Stimulated activated CD4-positive, alpha-beta T cell treated with anti-CD3 and anti-CD28 coated beads, TNF-alpha, amount 100 ng/mL, for 4 hours (primary cell): ENCODE data around the gene SYT15.
"Not testable (repeated sequence)": the region's sequence is repeated elsewhere in the genome, so short reads cannot be mapped to it uniquely, and the experiment has no call there.

Experiments used
- DNase-seq, 3 experiments: peaks; one replicate each; pipeline ENCODE4 v3.0.0-alpha.2; 2020; ENCODE audit warnings: low read depth in 3 of 3

Gene SYT15

DNA sequence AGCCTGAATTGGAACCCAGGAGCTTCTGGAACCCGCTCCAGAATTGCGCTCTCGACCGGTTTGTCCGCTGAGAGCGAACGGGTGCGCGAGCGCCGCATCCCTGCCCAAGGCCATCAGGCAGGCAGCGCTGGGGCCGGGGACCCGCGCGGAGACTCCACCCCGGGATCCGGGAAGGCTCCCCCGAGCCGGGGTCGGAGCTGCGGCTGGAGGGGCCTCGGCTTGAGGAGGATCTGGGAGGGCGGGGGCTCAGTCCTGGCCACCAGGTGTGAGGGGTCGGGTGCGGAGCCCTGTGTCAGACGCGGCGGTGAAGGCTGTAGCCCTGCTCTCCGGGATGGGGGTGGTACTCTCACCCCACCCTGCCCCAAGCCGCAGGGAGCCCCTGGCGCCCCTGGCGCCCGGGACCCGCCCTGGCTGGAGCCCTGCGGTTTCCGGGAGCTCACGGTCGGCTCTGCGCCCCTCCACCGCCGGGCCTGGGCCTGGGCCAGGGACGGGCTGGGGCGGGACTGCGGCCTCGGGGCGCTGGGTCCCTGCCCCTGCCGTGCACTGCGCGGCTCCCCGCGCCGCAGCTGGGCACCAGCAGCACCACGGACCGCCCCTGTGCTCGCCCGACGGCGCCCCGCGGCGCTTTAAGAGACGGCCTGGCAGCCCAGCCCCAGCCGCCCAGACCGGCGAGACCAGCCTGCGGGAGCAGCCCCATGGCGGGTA lies at the start of gene SYT15:
TSS of gene SYT15 (plus strand) at position 655 of the 705 bp plus-strand sequence. CDS start at position 696, 41 bp downstream.
- not testable (repeated sequence) for DNase-seq

DNA sequence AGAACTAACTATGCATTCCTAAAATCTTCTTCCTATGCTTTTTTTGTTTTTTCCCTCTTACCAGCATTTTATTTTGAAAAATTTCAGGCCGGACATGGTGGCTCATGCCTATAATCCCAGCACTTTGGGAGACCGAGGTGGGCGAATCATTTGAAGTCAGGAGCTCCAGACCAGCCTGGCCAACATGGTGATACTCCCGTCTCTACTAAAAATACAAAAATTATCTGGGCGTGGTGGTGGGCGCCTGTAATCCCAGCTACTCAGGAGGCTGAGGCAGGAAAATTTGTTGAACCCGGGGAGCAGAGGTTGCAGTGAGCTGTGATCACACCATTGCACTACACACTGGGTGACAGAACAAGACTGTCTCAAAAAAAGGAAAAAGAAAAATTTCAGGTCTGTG lies 49.2 kb upstream of the SYT15 start:
- not testable (repeated sequence) for DNase-seq

DNA sequence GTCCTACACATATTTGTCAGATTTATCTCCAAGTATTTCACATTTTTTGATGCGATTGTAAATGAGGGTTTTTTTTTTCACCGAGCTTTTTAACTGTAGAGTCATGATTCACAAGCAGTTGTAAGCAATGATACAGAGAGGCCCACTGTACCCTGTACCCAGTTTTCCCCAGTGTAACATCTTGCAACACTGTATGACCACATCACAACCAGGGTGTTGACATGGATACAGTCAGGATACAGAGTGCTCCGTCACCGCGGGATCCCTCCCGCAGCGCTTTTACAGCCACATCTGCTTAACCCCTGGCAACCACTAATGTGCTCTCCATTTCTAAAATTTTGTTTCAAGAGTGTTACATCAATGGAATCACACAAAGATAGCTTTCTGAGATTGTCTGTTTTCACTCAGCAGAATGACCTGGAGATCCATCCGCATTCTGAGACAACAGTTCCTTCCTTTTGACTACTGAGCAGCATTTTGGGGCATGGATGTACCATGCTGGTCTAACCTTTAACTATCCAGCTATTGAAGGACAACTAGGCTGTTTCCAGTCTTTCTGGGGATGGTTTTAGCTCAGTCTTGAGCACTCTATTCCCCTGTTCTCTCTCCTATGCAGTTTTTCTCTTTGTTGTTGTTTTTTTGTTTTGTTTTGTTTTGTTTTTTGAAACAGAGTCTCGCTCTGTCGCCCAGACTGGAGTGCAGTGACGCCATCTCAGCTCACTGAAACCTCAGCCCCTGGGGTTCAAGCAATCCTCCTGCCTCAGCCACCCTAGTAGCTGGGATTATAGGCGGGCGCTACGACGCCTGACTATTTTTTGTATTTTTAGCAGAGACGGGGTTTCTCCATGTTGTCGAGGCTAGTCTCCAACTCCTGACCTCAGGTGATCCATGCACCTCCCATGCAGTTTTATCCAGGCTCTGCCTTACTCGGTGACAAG lies 48.4 kb upstream of the SYT15 start:
- no peak for DNase-seq

DNA sequence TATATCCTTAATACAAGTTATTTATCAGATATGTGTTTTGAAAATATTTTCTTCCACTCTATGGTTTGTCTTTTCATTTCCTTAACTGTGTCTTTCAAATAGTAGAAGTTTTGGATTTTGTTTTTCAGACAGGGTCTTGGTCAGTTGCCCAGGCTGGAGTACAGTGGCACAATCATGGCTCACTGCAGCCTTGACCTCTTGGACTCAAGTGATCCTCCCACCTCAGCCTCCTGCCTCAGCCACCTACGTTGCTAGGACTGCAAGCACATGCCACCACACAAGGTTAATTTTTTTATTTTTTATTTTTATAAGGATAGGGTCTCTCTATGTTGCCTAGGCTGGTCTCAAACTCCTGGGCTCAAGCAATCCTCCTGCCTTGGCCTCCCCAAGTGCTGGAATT lies 46.7 kb upstream of the SYT15 start:
- not testable (repeated sequence) for DNase-seq

DNA sequence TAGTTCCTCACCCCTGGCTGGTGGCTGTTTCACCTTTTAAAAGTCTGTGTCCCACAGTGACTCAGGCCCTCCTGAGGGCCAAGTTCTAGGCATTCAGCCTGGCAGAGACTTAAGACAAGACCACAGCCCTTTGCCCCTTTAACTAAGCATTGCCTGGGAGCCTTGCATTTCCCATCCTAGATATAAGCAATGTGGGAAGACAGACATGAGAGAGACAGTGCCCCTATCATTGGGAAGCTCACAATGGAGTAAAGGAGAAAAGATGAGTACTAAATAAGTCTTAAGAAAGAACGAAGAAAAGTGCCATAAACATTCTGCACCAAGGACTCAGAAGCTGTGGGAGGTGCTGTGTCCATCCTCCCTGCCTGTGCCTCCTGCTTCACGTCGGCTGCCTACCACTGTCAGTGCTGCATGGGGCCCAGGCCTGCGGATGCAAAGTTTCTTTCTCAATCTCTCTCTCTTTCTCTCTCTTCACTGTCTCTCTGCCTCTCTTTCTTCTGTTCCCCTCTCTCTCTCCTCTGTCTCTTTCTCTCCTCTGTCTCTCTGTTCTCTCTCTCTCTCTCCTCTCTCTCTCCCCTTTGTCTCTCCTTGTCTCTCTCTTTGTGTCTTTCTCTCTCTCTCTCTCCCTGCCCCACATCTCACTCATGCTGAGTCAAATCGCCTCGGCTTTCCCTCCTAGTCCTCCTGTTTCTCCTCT lies 44.0 kb upstream of the SYT15 start:
- DNase-seq = no peak

DNA sequence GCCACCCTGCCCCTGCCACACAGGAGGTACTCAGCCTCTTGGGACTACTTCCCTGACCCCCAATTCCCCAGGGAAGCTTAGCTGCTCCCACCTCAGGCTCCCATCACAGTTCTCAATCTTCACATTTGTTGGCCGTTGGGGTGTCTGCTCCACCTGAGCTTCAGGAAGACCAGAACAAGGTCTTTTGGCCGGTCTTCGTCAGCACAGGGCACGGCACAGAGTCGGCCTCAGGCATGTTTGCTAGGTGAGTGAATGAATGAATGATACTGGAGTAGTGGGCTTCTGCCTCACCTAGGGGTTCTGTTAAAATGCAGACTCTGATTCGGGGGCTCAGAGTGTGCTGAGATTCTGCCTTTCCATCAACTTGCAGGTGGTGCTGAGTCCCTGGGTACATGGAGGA lies 42.8 kb upstream of the SYT15 start:
- no peak for DNase-seq

DNA sequence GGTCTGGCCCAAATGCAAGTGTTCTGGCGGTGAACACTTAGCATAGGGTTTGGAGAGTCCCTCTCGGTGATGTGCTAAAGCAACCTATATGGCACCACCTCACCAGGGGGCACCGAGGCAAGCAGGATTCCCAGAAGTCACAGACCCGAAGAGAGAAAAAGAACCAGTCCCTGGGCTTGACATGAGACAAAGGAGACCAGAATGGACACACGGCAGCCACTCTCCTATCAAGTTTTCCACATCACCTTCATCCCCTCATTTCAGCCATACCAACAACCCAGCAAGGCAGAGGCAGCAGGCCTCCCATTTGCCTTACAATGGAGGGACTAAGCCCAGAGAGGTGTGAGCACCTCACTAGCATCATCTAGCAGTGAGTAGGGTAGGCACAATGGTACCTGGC lies 42.1 kb upstream of the SYT15 start:
- no peak for DNase-seq

DNA sequence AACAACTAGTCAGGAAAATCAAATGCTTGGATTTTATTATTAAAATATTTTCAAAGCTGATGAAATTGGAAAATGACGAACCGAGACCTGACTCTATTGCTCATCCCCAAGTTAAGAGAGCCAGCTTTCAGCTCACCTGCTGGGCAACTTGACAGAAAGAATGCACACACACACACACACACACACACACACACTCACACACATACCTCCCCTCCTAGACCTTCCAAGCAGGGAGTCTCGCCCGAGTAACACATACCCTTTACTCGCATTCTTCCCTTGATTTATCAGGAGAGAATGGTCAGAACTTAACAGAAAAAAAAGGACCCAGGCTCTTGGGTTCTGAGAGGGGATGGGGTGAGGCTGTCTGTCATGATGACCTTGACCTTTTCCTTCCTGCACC lies 41.6 kb upstream of the SYT15 start:
- DNase-seq = no peak

DNA sequence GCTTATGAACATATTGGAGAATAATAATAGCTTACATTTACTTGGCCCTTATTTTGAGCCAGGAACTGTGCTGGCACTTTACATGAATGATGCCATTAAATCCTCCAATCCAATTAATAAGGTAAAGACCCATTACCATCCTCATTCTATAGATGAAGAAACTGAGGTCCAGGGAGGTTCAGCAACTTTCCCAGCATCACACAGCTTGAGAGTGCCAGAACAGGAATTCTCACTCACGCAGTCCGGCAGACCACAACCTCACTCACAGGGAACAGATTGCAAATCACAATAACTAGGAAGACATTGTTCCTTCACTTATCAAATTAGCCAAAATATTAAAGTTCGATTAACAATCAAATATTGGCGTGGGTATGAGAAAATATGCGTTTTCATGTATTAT lies 40.8 kb upstream of the SYT15 start:
- no peak for DNase-seq

DNA sequence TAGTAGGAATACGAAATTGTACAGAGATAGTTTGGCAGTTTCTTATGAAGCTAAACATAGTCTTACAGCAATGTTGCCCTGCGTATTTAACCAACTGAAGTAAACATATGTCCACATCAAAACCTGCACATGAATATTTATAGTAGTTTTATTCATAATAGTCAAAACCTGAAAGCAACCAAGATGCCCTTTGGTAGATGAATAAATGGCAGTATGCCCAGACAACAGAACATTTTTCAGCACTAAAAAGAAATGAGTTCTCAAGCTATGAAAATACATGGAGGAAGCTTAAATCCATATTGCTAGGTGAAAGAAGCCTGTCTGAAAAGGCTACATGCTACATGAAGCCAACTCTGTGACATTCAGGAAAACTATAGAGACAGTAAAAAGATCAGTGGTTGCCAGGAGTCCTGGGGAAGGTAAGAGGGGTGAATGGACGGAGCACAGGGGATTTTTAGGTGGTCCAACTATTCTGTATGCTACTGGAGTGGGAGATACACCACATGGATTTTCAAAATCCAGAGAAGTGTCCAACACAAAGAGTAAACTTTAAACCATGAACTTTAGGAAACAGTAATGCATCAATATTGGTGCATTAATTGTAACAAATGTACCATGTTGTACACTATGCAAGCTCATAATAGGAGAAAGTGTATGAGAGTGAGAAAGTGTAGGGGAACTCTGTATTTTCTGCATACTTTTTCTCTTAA lies 40.1 kb upstream of the SYT15 start:
- no peak for DNase-seq

DNA sequence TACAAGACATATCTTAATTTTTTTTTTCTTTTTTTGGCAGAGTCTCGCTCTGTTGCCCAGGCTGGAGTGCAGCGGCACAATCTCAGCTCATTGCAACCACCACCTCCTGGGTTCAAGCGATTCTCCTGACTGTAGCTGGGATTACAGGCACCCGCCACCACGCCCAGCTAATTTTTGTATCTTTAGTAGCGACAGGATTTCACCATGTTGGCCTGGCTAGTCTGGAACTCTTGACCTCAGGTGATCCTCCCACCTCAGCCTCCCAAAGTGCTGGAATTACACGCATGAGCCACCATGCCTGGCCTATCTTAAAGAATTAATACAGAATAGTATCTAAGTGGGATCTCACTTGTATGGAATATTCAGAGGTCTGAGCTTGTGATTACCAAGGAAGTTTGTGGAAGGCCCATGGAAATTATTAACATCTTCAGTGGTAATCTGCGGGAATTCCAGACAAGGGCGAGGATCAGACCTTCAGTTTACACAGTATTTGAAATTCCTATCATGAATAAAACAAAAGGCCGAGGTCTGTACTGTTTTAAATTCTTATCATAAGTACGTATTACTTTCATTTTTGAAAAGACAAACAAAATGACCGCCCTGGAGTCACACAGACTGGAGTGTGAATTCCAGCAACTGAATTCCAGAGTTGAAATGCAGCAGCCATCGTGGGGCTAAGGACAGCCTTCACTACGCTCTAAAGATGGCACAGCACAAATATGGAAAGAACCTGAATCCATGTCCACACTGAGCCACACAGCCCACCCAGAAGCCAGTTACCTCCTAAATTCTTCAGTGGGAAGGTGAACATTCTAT lies 39.1 kb upstream of the SYT15 start:
- no peak for DNase-seq

DNA sequence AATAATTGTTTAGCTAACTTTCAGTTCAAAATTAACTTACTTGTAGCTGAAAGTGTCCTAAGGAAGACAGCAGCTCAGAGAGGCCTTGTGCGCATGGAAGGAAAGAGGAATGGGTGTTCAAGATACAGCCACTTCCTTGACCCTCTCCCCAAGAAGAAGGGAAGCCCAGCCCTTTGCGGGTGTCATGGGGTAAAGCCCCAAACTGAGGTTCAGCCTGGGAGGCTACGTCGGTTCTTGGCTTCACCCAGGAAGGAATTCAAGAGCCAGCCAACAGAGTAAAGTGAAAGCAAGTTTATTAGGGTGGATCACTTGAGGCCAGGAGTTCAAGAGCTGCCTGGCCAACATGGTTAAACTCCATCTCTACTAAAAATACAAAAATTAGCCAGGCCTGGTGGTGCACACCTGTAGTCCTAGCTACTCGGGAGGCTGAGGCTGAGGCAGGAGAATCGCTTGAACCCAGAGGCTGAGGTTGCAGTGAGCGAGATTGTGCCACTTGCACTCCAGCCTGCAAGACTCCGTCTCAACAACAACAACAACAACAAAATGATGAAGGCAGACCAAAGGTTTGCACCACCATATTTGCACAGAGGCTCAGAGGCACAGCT lies 38.4 kb upstream of the SYT15 start:
- DNase-seq = no peak

DNA sequence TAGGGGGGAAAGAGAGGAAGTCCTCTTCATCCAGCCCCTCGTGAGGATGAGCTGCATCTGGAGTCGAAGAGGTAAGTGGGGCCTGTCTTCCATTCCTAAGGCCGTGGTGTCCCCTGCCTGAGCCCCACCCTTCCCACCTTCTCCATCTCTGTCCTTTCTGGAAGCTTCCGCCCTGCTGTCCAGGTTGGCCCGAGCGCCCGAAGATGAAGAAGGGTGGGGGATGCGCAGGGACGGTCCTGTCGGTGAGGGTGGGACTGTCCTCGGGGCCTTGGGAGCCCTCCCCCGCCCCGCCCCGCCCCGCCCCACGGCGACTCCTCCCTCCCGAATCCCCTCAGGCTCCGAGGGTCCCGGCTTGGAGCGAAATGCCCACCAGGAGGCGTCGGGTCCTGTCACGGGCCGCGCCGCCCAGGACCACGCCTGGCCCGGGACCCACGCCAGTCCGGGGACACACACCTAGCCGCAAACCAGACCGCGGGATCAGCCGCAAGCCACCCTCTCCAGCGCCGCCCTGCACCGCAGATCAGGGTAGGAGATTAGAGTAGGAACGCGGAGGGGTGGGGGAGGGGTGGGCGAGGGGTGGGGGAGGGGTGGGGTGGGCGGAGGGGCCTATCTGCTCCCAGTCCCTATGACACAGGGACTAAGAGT lies 37.8 kb upstream of the SYT15 start:
- no peak for DNase-seq

DNA sequence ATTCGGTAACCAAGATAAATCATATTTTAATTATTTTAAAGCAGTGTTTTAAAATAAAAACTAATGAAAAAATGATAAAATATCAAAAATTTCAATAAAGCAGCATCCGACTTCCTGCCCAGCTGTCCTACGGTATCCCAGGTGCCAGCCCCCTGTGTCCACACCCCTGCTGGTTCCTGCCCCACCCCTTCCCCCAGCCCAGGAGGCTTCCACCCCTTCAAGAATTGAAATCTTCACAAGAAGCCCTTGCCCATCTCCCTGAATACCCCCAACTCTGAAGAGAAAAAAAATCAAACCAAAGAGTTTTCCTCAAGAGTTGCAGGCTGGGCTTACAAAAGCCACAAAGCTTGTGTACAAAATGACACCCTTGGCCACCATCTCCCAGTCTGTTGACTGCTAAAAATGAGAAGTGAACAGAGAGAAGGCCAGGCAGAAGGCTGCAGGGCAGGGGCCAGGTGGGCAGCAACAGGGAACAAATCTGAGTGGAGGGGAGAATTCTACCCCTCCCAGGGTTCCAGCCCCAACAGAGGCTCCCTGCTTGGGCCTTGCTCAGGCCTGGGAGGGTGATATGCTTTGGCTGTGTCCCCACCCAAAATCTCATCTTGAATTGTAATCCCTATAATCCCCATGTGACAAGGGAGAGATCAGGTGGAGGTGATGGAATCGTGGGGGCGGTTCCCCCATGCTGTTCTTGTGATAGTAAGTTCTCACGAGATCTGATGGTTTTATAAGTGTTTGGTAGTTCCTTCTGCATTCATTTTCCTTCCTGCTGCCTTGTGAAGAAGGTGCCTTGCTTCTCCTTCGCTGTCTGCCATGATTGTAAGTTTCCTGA lies 37.0 kb upstream of the SYT15 start:
- DNase-seq = no peak

DNA sequence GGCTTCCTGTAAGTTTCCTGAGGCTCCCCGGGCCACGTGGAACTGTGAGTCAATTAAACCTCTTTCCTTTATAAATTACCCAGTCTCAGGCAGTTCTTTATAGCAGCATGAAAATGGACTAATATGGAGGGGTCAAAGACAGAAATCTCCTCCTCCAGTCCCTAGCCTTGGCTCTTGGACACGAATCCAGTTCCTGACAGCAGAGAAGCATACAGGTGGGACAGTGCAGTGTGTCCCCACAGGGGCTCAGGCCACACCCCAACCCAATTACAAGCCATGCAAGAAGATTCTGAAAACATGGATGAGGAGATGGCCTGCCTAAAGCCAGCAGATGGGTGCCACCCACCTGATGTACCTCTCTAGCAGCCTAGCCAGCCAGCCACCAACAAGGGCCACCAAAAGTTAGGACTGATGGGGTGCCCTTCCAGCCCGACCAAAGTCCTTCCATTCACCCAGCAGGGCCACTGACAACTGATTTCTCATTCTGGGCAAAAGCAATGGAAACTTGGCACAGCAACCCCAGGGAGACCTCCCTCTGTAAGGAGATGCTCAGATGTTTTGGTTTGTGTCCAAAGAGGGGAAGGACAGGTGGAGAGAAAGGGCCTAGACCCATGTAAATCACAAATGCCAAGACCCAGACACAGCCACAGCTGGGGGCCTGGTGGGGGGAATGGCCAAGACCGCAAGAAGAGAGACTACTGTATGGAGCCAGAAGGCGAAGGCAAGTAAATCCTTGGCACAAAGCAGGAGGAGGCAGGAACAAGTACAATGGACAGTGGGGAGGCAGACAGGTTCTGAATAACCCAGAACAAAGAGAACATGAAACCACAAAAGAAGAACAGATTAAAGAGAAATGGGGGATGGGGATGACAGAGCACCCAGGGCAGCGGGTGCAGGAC lies 36.1 kb upstream of the SYT15 start:
- DNase-seq = no peak

DNA sequence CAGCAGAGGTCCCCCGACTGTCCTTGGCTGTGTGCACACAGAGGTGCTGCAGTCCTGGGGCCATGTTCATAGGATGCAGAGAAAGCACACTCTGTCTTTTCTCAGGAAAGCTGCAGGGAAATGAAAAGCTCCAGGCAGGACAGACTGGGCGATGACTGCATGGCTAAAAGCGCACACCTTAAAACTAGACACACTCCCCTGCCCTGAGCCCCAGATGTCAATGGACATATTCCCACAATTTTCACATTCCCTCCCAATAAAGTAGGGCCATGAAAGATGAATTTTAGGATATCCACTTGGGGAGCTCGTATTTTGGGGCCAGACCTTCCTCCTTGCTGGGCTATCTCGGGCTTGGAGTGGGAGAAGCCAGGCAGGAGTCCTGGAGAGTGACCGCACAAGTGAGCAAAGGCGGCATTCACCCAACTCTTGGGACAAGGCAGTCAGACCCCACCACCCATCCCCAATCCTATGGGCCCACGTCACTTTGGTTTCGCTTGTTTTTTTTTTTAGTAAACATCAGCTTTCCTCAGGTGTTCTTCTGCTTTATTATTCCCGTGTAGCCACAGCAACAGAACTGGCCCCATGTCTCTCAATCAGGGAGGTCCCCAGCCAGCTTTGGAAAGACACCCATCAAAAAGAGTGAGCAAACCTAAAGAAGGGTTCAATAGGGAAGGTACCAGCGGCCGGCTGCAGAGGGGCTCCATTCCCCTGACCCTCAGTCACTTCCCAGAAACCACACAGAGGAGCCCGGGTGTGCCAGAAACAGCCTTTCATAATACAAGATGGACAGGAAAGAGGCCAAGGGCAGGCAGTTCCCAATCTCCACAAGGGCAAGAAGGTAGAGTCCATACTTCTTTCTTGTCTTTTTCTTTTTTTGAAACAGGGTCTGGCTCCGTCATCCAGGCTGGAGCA lies 35.2 kb upstream of the SYT15 start:
- no peak for DNase-seq
